DOHH2 (cell line): ENCODE measurements around the gene WDR27.

Experiments used
- H3F3A ChIP-seq: fragments of 200-600 bp; sonication (generic), shearing (Covaris generic); 2 replicates; pipeline ENCODE4 v1.6.0; 2016; ENCODE audit warnings: antibody characterized with exemption, mild to moderate bottlenecking; ENCODE audit not compliant: control insufficient read depth, insufficient read depth
- H3K27ac ChIP-seq: fragments of 200-600 bp; sonication (generic); 2 replicates; pipeline ENCODE4 v1.5.1; 2014; ENCODE audit warnings: low read depth, mild to moderate bottlenecking, low read length, moderate library complexity
- H3K27me3 ChIP-seq: fragments of 200-600 bp; sonication (generic); 2 replicates; pipeline ENCODE4 v1.6.1; 2014; ENCODE audit warnings: mild to moderate bottlenecking, low read length, mixed read lengths; ENCODE audit not compliant: control insufficient read depth
- H3K36me3 ChIP-seq: fragments of 200-600 bp; sonication (generic); 2 replicates; pipeline ENCODE4 v1.6.1; 2014; ENCODE audit warnings: mild to moderate bottlenecking, low read length, moderate library complexity, mixed read lengths; ENCODE audit not compliant: control insufficient read depth
- H3K4me1 ChIP-seq: fragments of 200-600 bp; sonication (generic); 2 replicates; pipeline ENCODE4 v1.6.1; 2014; ENCODE audit warnings: mild to moderate bottlenecking, low read length, mixed read lengths; ENCODE audit not compliant: control insufficient read depth
- H3K4me2 ChIP-seq: fragments of 200-600 bp; sonication (generic); 2 replicates; pipeline ENCODE4 v1.6.0; 2014; ENCODE audit warnings: mild to moderate bottlenecking, low read length, moderate library complexity
- H3K4me3 ChIP-seq: fragments of 200-600 bp; sonication (generic); 2 replicates; pipeline ENCODE4 v1.5.1; 2014; ENCODE audit warnings: mild to moderate bottlenecking, low read length, mixed read lengths
- H3K79me2 ChIP-seq: fragments of 200-600 bp; sonication (generic); 2 replicates; pipeline ENCODE4 v1.6.1; 2014; ENCODE audit warnings: mild to moderate bottlenecking, low read length, mixed read lengths; ENCODE audit not compliant: control insufficient read depth
- H3K9me2 ChIP-seq: fragments of 200-600 bp; sonication (generic); replicated peaks from 2 replicates; pipeline ENCODE4 v1.6.1; 2014; ENCODE audit warnings: mild to moderate bottlenecking, low read length, mixed read lengths; ENCODE audit not compliant: control insufficient read depth
- H3K9me3 ChIP-seq: fragments of 200-600 bp; sonication (generic); 2 replicates; pipeline ENCODE4 v1.6.1; 2014; ENCODE audit warnings: antibody characterized with exemption, low read length, mixed read lengths; ENCODE audit not compliant: control insufficient read depth, insufficient read depth
- H4K20me1 ChIP-seq: fragments of 200-600 bp; sonication (generic); 2 replicates; pipeline ENCODE4 v1.6.0; 2014; ENCODE audit warnings: low read depth, mild to moderate bottlenecking, antibody characterized with exemption, low read length, moderate library complexity; ENCODE audit not compliant: control insufficient read depth, insufficient read depth
- EZH2phosphoT487 ChIP-seq: fragments of 200-600 bp; sonication (generic); IDR thresholded peaks from 2 replicates; pipeline ENCODE4 v1.6.1; 2017; ENCODE audit warnings: borderline replicate concordance, mild to moderate bottlenecking, antibody characterized with exemption, low read length, moderate library complexity, mixed read lengths
- TF ChIP-seq, protein P1 (sequence below): fragments of 200-600 bp; sonication (generic); IDR thresholded peaks from one replicate; pipeline ENCODE4 v1.5.1; 2014; ENCODE audit warnings: antibody characterized with exemption, mild to moderate bottlenecking, low read depth, low read length; ENCODE audit not compliant: poor library complexity, severe bottlenecking

The WDR27 gene

GRCh38 chr6:169656546-169657283 lies 45.1 kb downstream of the WDR27 start:
- no peaks in the 10 kb centered on the region for H3K79me2 ChIP-seq
- no peaks in the 10 kb centered on the region for H3K9me2 ChIP-seq
- H3K9me3 ChIP-seq, result no peaks in the 10 kb centered on the region
- no peak overlapping the region for H3K27ac ChIP-seq
- H3K36me3 ChIP-seq, result peaks cover 36% of the 10 kb centered on the region; the same call in 1 of the 2 replicates
- H4K20me1 ChIP-seq, result no peaks in the 10 kb centered on the region
- H3K4me1 ChIP-seq, result peaks cover 10% of the 10 kb centered on the region; the same call in 1 of the 2 replicates
- no peaks in the 10 kb centered on the region for H3F3A ChIP-seq
- H3K4me2 ChIP-seq, result no peak overlapping the region
- H3K27me3 ChIP-seq, result no peaks in the 10 kb centered on the region
- no peak overlapping the region for H3K4me3 ChIP-seq
- TF ChIP-seq EZH2phosphoT487, result no peak
- TF ChIP-seq, protein P1, sequence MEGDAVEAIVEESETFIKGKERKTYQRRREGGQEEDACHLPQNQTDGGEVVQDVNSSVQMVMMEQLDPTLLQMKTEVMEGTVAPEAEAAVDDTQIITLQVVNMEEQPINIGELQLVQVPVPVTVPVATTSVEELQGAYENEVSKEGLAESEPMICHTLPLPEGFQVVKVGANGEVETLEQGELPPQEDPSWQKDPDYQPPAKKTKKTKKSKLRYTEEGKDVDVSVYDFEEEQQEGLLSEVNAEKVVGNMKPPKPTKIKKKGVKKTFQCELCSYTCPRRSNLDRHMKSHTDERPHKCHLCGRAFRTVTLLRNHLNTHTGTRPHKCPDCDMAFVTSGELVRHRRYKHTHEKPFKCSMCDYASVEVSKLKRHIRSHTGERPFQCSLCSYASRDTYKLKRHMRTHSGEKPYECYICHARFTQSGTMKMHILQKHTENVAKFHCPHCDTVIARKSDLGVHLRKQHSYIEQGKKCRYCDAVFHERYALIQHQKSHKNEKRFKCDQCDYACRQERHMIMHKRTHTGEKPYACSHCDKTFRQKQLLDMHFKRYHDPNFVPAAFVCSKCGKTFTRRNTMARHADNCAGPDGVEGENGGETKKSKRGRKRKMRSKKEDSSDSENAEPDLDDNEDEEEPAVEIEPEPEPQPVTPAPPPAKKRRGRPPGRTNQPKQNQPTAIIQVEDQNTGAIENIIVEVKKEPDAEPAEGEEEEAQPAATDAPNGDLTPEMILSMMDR, result no peak

DNA sequence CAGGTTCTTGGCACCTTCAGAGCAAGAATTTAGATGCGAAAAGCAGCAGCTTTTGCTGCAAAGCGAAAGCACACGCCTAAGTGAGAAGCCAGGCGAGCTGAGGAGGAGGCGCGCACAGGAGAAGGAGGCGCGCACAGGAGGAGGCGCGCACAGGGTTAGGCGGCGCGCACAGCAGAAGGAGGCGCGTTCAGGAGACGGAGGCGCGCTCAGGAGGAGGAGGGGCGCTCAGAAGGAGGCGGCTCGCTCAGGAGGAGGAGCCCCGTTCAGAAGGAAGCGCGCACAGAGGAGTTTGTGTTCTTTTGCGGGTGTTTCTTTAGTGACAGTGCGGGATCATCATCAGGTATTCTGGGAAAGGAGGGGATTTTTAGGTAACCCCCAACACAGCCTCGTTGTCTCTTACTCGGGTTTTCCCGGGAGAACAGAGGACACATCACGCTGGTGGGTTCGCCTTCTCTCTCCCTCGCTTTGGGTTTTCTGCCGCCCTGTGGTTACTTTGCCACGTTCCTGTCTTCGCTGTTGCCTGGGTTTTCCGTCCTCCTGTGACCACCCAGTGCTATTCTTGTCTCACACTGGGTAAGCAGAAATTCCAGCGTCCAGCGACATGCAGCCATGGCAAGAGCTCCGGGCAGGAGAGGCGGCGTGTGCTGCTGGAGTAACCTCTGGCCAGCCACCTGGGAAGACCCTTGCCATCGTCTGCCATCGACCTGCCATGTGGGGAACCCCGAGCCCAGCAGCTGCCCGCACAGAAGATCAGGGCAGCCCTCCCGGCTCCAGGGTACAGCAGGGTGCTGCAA lies 47.0 kb downstream of the WDR27 start:
- H3K9me3 ChIP-seq, result no peaks in the 10 kb centered on the region
- no peaks in the 10 kb centered on the region for H3F3A ChIP-seq
- H3K4me2 ChIP-seq, result peak overlapping the region; percentile 68
- H3K79me2 ChIP-seq, result no peaks in the 10 kb centered on the region
- H3K4me3 ChIP-seq, result peak overlapping the region; percentile 58
- H3K36me3 ChIP-seq, result peaks cover 28% of the 10 kb centered on the region; the same call in 1 of the 2 replicates
- H4K20me1 ChIP-seq, result no peaks in the 10 kb centered on the region
- no peak for TF ChIP-seq EZH2phosphoT487
- TF ChIP-seq, protein P1, result no peak
- no peaks in the 10 kb centered on the region for H3K9me2 ChIP-seq
- peaks cover 10% of the 10 kb centered on the region; the same call in 1 of the 2 replicates for H3K4me1 ChIP-seq
- no peaks in the 10 kb centered on the region for H3K27me3 ChIP-seq
- no peak overlapping the region for H3K27ac ChIP-seq

DNA sequence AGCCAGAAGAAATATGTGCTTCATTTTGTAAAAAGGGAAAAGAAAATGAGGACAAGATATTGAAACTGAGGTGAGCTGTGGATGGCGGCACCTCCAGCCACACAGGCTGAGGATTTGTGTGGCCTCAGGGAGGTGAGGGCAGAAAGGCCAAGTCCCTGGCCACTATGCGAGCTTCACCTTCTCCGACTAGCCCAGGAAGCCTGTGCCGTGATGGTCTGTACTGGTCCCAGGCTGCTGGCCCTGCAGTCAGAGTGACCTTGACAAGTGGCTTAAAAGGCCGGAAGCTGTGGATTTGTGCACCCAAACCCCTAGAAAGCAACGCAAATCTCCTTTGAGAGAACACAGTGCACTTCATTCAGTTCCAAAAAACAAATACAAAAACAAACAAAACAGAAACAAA lies 48.1 kb downstream of the WDR27 start:
- H3K9me2 ChIP-seq, result no peaks in the 10 kb centered on the region
- no peaks in the 10 kb centered on the region for H3K9me3 ChIP-seq
- no peaks in the 10 kb centered on the region for H4K20me1 ChIP-seq
- no peak overlapping the region for H3K4me3 ChIP-seq
- H3K36me3 ChIP-seq, result peaks cover 19% of the 10 kb centered on the region; the same call in 1 of the 2 replicates
- H3K27ac ChIP-seq, result no peak overlapping the region
- H3K4me2 ChIP-seq, result no peak overlapping the region
- H3F3A ChIP-seq, result no peaks in the 10 kb centered on the region
- no peaks in the 10 kb centered on the region for H3K79me2 ChIP-seq
- H3K27me3 ChIP-seq, result no peaks in the 10 kb centered on the region
- TF ChIP-seq, protein P1, result no peak
- TF ChIP-seq EZH2phosphoT487, result no peak
- H3K4me1 ChIP-seq, result peaks cover 10% of the 10 kb centered on the region; the same call in 1 of the 2 replicates
